Measurements from ENCODE around the gene MAML2.

Gene MAML2

DNA sequence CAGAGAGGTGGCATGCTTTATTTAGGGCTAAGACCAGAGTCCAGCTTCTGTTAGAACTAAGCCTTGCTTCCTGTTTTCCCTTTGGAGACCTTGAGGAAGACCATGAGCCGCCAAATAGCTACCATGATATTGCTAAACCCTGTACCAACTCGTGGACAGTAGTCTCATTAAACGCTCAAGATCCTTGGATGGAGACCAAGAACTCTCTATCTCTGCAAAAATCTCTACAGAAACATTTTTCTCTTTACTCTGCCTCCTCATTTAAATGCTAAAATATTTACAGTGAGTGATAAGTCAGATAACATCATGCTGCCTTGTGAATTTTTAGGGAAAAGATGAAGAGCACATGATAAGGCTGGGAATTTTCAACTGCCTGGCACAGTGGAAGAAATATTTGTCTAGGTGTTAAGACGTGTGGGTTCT lies 197.8 kb downstream of the MAML2 start:
- no peak overlapping the region for H3K4me2 ChIP-seq
- no peak for TF ChIP-seq Cebpa-rat (IDR thresholded peaks at IDR 0.05)

GRCh38 chr11:96144553-96144952 lies 198.4 kb downstream of the MAML2 start:
- Histone ChIP-seq H3K4me2 (no peak overlapping the region), H3K9me3 (no peaks in the 10 kb centered on the region), H3K4me1 (no peaks in the 10 kb centered on the region), H3K4me3 (no peak overlapping the region), H3K27ac (no peak overlapping the region), H3K36me3 (no peaks in the 10 kb centered on the region), H4K20me1 (no peaks in the 10 kb centered on the region), H3K9ac (no peak overlapping the region), H3K27me3 (no peaks in the 10 kb centered on the region)
- TF ChIP-seq Cebpa-rat (IDR thresholded peaks at IDR 0.05) = no peak

More for the DNA sequence above, 197.8 kb downstream of the MAML2 start:
- H3K9ac ChIP-seq = no peak overlapping the region
- H3K9me3 ChIP-seq = no peaks in the 10 kb centered on the region
- no peak overlapping the region for H3K4me3 ChIP-seq
- no peaks in the 10 kb centered on the region for H3K4me1 ChIP-seq
- no peaks in the 10 kb centered on the region for H3K36me3 ChIP-seq
- no peaks in the 10 kb centered on the region for H4K20me1 ChIP-seq
- no peak overlapping the region for H3K27ac ChIP-seq
- no peaks in the 10 kb centered on the region for H3K27me3 ChIP-seq

- Histone ChIP-seq H3K27me3 (no peaks in the 10 kb centered on the region), H3K27ac (no peak overlapping the region), H3K9ac (no peak overlapping the region), H4K20me1 (no peaks in the 10 kb centered on the region), H3K4me2 (no peak overlapping the region), H3K4me3 (no peak overlapping the region), H3K4me1 (no peaks in the 10 kb centered on the region), H3K36me3 (no peaks in the 10 kb centered on the region), H3K9me3 (no peaks in the 10 kb centered on the region)
- TF ChIP-seq Cebpa-rat (IDR thresholded peaks at IDR 0.05) = no peak
These were observed 199.9 kb downstream of the MAML2 start for GRCh38 chr11:96143041-96143521.

DNA sequence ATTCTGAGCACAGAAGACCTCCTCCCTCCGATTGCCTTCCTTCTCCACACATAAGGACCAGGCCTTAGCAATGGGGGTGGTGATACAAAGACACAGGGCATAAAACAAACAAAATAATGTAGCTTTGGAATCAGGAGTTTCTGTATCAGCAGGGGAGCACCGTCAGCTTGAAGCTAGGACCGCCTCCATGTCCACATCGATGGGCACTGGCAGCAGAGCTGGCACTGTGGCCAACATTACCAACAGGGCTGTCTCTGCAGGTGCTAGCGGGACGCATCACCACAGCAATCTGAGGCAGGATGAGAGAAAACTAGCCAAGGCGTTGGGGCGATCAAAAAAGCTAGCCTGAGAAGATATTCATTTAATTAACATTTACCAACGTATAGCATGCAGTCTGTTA lies 201.4 kb downstream of the MAML2 start:
- H4K20me1 ChIP-seq = no peaks in the 10 kb centered on the region
- H3K4me1 ChIP-seq = no peaks in the 10 kb centered on the region
- no peak overlapping the region for H3K9ac ChIP-seq
- H3K9me3 ChIP-seq = no peaks in the 10 kb centered on the region
- H3K36me3 ChIP-seq = no peaks in the 10 kb centered on the region
- H3K4me2 ChIP-seq = no peak overlapping the region
- no peaks in the 10 kb centered on the region for H3K27me3 ChIP-seq
- TF ChIP-seq Cebpa-rat (IDR thresholded peaks at IDR 0.05) = no peak
- H3K4me3 ChIP-seq = no peak overlapping the region
- H3K27ac ChIP-seq = no peak overlapping the region

- TF ChIP-seq Cebpa-rat (IDR thresholded peaks at IDR 0.05) = no peak
- no peaks in the 10 kb centered on the region for H3K9me3 ChIP-seq
- H4K20me1 ChIP-seq = no peaks in the 10 kb centered on the region
- no peaks in the 10 kb centered on the region for H3K4me1 ChIP-seq
- no peaks in the 10 kb centered on the region for H3K27me3 ChIP-seq
- no peak overlapping the region for H3K4me3 ChIP-seq
- no peak overlapping the region for H3K27ac ChIP-seq
- H3K9ac ChIP-seq = no peak overlapping the region
- no peak overlapping the region for H3K4me2 ChIP-seq
- no peaks in the 10 kb centered on the region for H3K36me3 ChIP-seq
These were observed 203.3 kb downstream of the MAML2 start for GRCh38 chr11:96139691-96140090.

DNA sequence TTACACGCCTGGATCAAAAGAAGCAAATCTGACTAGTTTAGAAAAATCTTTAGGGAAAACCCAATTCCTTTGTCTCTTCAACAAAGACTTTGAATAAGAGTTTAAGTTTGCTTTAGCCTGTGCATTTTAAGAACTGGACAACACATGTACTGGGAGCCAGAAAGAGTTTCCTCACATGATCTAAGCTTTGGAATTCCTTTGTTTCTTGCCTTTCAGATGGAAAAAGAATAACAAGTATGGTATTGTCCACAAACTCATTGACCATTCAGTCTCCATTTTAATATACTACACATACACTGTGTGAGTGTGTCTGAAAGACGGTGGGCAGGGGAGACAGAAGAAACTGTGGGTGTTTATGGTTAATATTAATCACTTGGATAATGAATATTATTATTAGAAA lies 205.6 kb downstream of the MAML2 start:
- no peaks in the 10 kb centered on the region for H3K4me1 ChIP-seq

DNA sequence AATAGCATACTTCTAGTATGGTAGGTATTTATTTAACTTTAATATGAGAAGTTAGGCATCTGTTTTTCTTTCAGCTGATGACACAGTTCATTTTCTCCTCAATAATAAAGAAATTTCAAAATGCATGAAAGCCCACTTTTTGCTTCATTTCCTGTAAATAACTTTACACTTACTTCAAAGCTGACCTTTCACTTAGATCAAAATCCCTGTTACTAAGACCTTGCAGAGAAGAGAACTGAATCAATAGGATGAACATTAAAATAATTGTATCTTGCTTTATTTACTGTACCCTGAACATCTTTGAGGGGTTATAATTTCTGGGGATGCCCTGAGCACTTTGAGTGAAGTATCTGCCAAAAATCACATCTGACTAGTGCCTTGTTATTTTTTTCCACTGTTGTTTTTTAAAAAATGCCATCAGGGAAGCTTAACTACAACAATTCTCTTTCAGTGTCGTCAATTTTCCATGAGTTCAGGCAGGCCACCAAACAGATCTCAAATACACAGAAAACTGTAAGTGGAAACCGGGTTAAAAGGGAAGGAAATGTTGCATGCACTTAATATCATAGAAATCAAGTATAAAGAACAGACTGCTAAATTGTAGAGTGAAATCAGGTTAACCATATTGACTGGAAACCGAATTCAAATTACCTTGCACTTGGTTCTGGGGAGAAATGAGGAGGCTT lies 206.2 kb downstream of the MAML2 start:
- no peak overlapping the region for H3K9ac ChIP-seq
- no peak overlapping the region for H3K4me3 ChIP-seq
- H3K4me2 ChIP-seq = no peak overlapping the region
- no peaks in the 10 kb centered on the region for H4K20me1 ChIP-seq
- no peaks in the 10 kb centered on the region for H3K36me3 ChIP-seq
- H3K27me3 ChIP-seq = no peaks in the 10 kb centered on the region
- no peak overlapping the region for H3K27ac ChIP-seq
- no peaks in the 10 kb centered on the region for H3K4me1 ChIP-seq
- no peak for TF ChIP-seq Cebpa-rat (IDR thresholded peaks at IDR 0.05)
- no peaks in the 10 kb centered on the region for H3K9me3 ChIP-seq

More for the DNA sequence above, 205.6 kb downstream of the MAML2 start:
- no peaks in the 10 kb centered on the region for H4K20me1 ChIP-seq
- TF ChIP-seq Cebpa-rat (IDR thresholded peaks at IDR 0.05) = no peak
- H3K36me3 ChIP-seq = no peaks in the 10 kb centered on the region
- no peaks in the 10 kb centered on the region for H3K27me3 ChIP-seq
- H3K4me3 ChIP-seq = no peak overlapping the region
- no peak overlapping the region for H3K4me2 ChIP-seq
- no peak overlapping the region for H3K27ac ChIP-seq
- no peaks in the 10 kb centered on the region for H3K9me3 ChIP-seq
- no peak overlapping the region for H3K9ac ChIP-seq

- Histone ChIP-seq H3K9me3 (no peaks in the 10 kb centered on the region), H3K4me2 (no peak overlapping the region), H3K27ac (no peak overlapping the region), H3K4me3 (no peak overlapping the region), H3K36me3 (no peaks in the 10 kb centered on the region), H3K9ac (no peak overlapping the region), H3K4me1 (no peaks in the 10 kb centered on the region), H4K20me1 (no peaks in the 10 kb centered on the region), H3K27me3 (no peaks in the 10 kb centered on the region)
- no peak for TF ChIP-seq Cebpa-rat (IDR thresholded peaks at IDR 0.05)
These were observed 208.4 kb downstream of the MAML2 start for GRCh38 chr11:96134602-96135001.

DNA sequence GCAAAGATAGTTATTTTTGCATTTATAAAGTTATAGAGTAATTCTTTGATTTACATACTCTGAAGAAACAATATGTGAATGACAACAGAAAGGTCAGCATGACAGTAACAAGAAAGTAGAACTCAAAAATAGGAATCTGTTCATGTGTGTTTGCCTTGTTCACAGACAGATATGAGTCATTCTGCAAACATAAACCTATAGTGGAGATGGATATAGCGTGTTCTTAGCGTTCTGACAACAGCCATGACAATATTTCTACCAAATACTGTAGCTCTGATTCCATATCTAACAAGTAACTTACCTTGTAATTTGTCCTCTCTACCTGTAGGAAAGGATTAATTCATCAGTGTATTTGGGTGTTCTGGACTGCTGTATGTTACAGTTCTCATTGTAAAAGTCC lies 210.6 kb downstream of the MAML2 start:
- Histone ChIP-seq H3K27me3 (no peaks in the 10 kb centered on the region), H3K4me2 (no peak overlapping the region), H3K27ac (no peak overlapping the region), H3K9ac (no peak overlapping the region), H4K20me1 (no peaks in the 10 kb centered on the region), H3K4me1 (no peaks in the 10 kb centered on the region), H3K4me3 (no peak overlapping the region), H3K36me3 (no peaks in the 10 kb centered on the region), H3K9me3 (no peaks in the 10 kb centered on the region)
- TF ChIP-seq Cebpa-rat (IDR thresholded peaks at IDR 0.05) = no peak

DNA sequence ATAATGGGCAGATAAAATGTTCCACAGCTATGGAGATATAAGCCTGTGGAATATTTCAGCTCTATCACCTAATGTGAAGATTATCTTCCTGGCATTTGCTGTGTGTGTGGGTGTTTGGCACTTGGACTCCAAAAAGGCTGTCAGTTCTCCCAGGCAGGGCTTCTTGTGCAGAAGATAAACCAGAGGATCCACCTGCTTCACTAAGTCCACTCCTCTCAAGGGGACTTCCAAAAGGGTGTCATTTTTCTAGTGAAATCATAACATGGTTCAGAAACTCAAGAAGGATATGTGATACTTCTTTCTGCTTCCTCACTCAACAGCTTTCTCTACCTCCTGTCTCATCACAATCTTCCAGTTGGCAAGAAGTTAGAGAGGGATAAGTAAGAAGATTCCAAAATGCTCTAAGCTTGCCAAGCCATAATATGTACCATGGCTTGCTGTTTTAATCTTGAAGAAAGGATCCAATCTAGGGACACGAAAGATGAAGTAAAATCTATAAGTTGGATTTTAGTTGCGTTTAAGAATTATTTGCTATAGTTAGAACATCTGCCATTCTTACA lies 212.9 kb downstream of the MAML2 start:
- Histone ChIP-seq H3K4me3 (no peak overlapping the region), H4K20me1 (no peaks in the 10 kb centered on the region), H3K9ac (no peak overlapping the region), H3K4me2 (no peak overlapping the region), H3K27me3 (no peaks in the 10 kb centered on the region), H3K4me1 (no peaks in the 10 kb centered on the region), H3K27ac (no peak overlapping the region), H3K9me3 (no peaks in the 10 kb centered on the region), H3K36me3 (no peaks in the 10 kb centered on the region)
- TF ChIP-seq Cebpa-rat (IDR thresholded peaks at IDR 0.05) = no peak
